ENCODE data around the gene ANXA6. TPM values are rescaled to one million over a fixed set of nuclear protein-coding genes. Genes with fewer than 3 reads are reported as not detected.

ANXA6 gene
- total and polyA plus RNA-seq, 9 of the 15 experiments (the other 6 are each of a cell fraction or from before 2014, with no cell fraction given), result 0.70 to 13.2 (median 8.3) TPM

GRCh38 chr5:151080613-151081430 lies 76.8 kb downstream of the ANXA6 start, which contains the start of gene TNIP1 (continued):
- TF ChIP-seq, protein P1, sequence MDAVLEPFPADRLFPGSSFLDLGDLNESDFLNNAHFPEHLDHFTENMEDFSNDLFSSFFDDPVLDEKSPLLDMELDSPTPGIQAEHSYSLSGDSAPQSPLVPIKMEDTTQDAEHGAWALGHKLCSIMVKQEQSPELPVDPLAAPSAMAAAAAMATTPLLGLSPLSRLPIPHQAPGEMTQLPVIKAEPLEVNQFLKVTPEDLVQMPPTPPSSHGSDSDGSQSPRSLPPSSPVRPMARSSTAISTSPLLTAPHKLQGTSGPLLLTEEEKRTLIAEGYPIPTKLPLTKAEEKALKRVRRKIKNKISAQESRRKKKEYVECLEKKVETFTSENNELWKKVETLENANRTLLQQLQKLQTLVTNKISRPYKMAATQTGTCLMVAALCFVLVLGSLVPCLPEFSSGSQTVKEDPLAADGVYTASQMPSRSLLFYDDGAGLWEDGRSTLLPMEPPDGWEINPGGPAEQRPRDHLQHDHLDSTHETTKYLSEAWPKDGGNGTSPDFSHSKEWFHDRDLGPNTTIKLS (IDR thresholded peaks at IDR 0.05; ENCODE audit: borderline replicate concordance, low read depth), result peak; percentile 58; the same call in 1 of the 2 replicates
- peak in 1 of 2 experiments; percentile 8; a peak in 1 of 4 replicates for TF ChIP-seq SRF (CRISPR knock-in tag; IDR thresholded peaks at IDR 0.05)
- TF ChIP-seq CHD2 (IDR thresholded peaks at IDR 0.05; ENCODE audit: low read depth, low read length), result 0 out of 2 replicates have a peak, but pooled peaks have one; percentile 47
- peak; percentile 83; the same call in 1 of the 2 replicates for TF ChIP-seq SRSF1 (IDR thresholded peaks at IDR 0.05; ENCODE audit: low read depth, low read length)
- no peak for TF ChIP-seq ATF1 (CRISPR knock-in tag; IDR thresholded peaks at IDR 0.05)
- TF ChIP-seq ATF1 (tag; IDR thresholded peaks at IDR 0.05), result peak; percentile 73
- no peak; the same call in 1 of the 2 replicates for TF ChIP-seq MGA (IDR thresholded peaks at IDR 0.05)
- TF ChIP-seq, protein P2, sequence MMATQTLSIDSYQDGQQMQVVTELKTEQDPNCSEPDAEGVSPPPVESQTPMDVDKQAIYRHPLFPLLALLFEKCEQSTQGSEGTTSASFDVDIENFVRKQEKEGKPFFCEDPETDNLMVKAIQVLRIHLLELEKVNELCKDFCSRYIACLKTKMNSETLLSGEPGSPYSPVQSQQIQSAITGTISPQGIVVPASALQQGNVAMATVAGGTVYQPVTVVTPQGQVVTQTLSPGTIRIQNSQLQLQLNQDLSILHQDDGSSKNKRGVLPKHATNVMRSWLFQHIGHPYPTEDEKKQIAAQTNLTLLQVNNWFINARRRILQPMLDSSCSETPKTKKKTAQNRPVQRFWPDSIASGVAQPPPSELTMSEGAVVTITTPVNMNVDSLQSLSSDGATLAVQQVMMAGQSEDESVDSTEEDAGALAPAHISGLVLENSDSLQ (IDR thresholded peaks at IDR 0.05), result peak; percentile 99
- 0 out of 2 replicates have a peak, but pooled peaks have one; percentile 9 for TF ChIP-seq SMARCE1 (IDR thresholded peaks at IDR 0.05)
- 0 out of 2 replicates have a peak, but pooled peaks have one; percentile 41 for TF ChIP-seq ZBTB1 (CRISPR knock-in tag; IDR thresholded peaks at IDR 0.05; ENCODE audit: borderline replicate concordance, low read depth)
- no peak for TF ChIP-seq BRCA1 (IDR thresholded peaks at IDR 0.05)
- no peak for TF ChIP-seq BRCA1 (CRISPR knock-in tag; IDR thresholded peaks at IDR 0.05)
- no peak for TF ChIP-seq CBX2 (IDR thresholded peaks at IDR 0.05; ENCODE audit: insufficient read depth, low read length, poor library complexity, severe bottlenecking)
